OCI-LY7 (cell line): ENCODE data around the gene RRP36. TPM values are rescaled to one million over a fixed set of nuclear protein-coding genes. Genes with fewer than 3 reads are reported as not detected.

Experiments used
- BruUV-seq: library from RNA; stranded (reverse); fragments of 400-500 nt; replicated peaks from 2 replicates; lab custom pipeline; 2021; lab: Mats Ljungman, UMichigan
- CTCF ChIA-PET: fragments of 300-600 bp; sonication (Branson Sonifier 250); formaldehyde crosslinking; loops from one replicate; lab custom pipeline; 2022; ENCODE audit warnings: antibody characterized with exemption; ENCODE audit not compliant: unreplicated experiment; lab: Charles Lee
- POLR2A ChIA-PET: fragments of 300-600 bp; sonication (Branson Sonifier 250); formaldehyde crosslinking; loops from one replicate; lab custom pipeline; 2022; ENCODE audit warnings: antibody characterized with exemption; lab: Charles Lee
- DNase-seq: peaks from one replicate; pipeline ENCODE4 v3.0.0-alpha.2; 2015; ENCODE audit warnings: low spot score
- H2AFZ ChIP-seq: fragments of 200-600 bp; sonication (generic), shearing (Covaris generic); 2 replicates; pipeline ENCODE4 v1.6.1; 2014; ENCODE audit warnings: mild to moderate bottlenecking, antibody characterized with exemption, low read length, moderate library complexity
- H3K27ac ChIP-seq: fragments of 200-600 bp; sonication (generic); 2 replicates; pipeline ENCODE4 v1.5.1; 2014; ENCODE audit warnings: mixed run types, low read depth, mild to moderate bottlenecking, moderate library complexity, low read length, inconsistent platforms; ENCODE audit not compliant: poor library complexity, severe bottlenecking
- H3K36me3 ChIP-seq: fragments of 200-600 bp; sonication (generic); 2 replicates; pipeline ENCODE4 v1.6.1; 2014; ENCODE audit warnings: mild to moderate bottlenecking, antibody characterized with exemption, low read length, moderate library complexity, mixed read lengths; ENCODE audit not compliant: insufficient read depth
- H3K4me1 ChIP-seq: fragments of 200-600 bp; sonication (generic); 2 replicates; pipeline ENCODE4 v1.5.1; 2014; ENCODE audit warnings: mild to moderate bottlenecking, low read length; ENCODE audit not compliant: insufficient read depth, poor library complexity, severe bottlenecking
- H3K4me2 ChIP-seq: fragments of 200-600 bp; sonication (generic); 2 replicates; pipeline ENCODE4 v1.6.1; 2014; ENCODE audit warnings: mild to moderate bottlenecking, low read length
- H3K4me3 ChIP-seq: fragments of 200-600 bp; sonication (generic); 2 replicates; pipeline ENCODE4 v1.5.1; 2014; ENCODE audit warnings: mild to moderate bottlenecking, low read depth, low read length; ENCODE audit not compliant: poor library complexity, severe bottlenecking
- H3K79me2 ChIP-seq: fragments of 200-600 bp; sonication (generic); 2 replicates; pipeline ENCODE4 v1.6.1; 2016; ENCODE audit warnings: low read depth, mild to moderate bottlenecking, low read length, moderate library complexity, mixed read lengths; ENCODE audit not compliant: insufficient read depth
- H3K9me2 ChIP-seq: fragments of 200-600 bp; sonication (generic); 2 replicates; pipeline ENCODE4 v1.6.1; 2016; ENCODE audit warnings: mild to moderate bottlenecking, low read length, mixed read lengths; ENCODE audit not compliant: insufficient read depth
- H3K9me3 ChIP-seq: fragments of 200-600 bp; sonication (generic); 2 replicates; pipeline ENCODE4 v1.6.1; 2014; ENCODE audit warnings: mild to moderate bottlenecking, mixed run types, low read length, mixed read lengths
- H4K20me1 ChIP-seq: fragments of 200-600 bp; sonication (generic); 2 replicates; pipeline ENCODE4 v1.6.1; 2014; ENCODE audit warnings: mild to moderate bottlenecking, antibody characterized with exemption, low read length, moderate library complexity, mixed read lengths; ENCODE audit not compliant: insufficient read depth
- EZH2phosphoT487 ChIP-seq: fragments of 200-600 bp; sonication (generic); IDR thresholded peaks from 2 replicates; pipeline ENCODE4 v1.6.1; 2018; ENCODE audit warnings: low read depth, borderline replicate concordance, mild to moderate bottlenecking, mixed run types, antibody characterized with exemption, low read length, moderate library complexity, mixed read lengths
- intact Hi-C: fragments of 100-400 bp; cut with micrococcal nuclease; formaldehyde crosslinking; loops from one replicate; pipeline ENCODE4 v1.10.0; 2022; ENCODE audit not compliant: unreplicated experiment
- total RNA-seq, 2 experiments: library from RNA; depleted of rRNA in 1 of 2; stranded (reverse); fragments of >200 nt in 1 of 2; shearing (Covaris generic) in 1 of 2; gene quantifications; 2 replicates each; pipeline ENCODE4 v1.2.3, GENCODE V29; 2014 to 2022
- TF ChIP-seq, protein P1 (sequence below): fragments of 200-600 bp; sonication (generic); conservative IDR thresholded peaks from 2 replicates; pipeline ENCODE4 v1.5.1; 2014; ENCODE audit warnings: mild to moderate bottlenecking, antibody characterized with exemption, low read length, moderate library complexity, mixed read lengths

RRP36 gene
- total RNA-seq, 2 experiments from 2014 or later = 61.1 to 75.9 TPM

DNA sequence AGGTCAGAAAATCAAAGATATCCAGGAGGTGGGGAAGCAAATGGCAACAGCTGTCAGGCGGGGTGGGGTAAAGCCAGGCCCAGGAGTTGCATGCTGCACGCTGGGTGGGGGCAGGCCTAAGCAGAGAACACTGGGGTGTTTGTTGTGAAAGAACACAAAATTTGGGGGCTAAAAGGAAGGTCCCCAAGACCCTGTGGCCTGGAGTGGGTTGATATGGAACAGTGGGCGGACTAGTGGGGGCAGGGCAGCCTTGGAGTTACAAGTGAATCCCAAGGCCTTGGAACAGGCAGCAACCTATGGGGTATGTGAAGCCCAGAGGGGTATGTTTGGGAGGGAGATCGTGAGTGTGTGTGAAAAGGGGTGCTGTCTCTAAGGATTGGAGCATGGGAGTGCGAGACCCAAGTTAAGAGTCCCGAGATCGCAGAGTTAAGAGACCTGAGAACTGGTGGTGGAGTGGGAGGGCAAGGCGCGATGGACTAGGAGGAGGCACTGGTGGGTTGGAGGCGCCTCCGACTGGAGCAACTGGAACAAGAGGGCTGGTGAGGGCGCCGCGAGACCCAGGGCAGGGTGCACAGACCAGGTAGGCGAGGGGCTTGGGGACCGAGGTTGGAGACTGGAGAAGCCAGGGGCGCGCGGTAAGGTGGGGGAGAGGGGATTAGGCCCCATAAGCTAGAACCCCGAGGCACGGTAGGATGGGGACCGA lies 31.6 kb downstream of the RRP36 start:
- Histone ChIP-seq H3K4me2 (peak overlapping the region; percentile 92), H3K27ac (peak overlapping the region; percentile 57), H4K20me1 (no peaks in the 10 kb centered on the region), H3K4me1 (peaks cover 25% of the 10 kb centered on the region), H2AFZ (peak overlapping the region; percentile 58), H3K36me3 (peaks cover 27% of the 10 kb centered on the region), H3K79me2 (peaks cover 6% of the 10 kb centered on the region; the same call in 1 of the 2 replicates), H3K4me3 (peak overlapping the region; percentile 77), H3K9me2 (no peaks in the 10 kb centered on the region), H3K9me3 (no peaks in the 10 kb centered on the region)
- no TSS peak for BruUV-seq
- TF ChIP-seq, protein P1, sequence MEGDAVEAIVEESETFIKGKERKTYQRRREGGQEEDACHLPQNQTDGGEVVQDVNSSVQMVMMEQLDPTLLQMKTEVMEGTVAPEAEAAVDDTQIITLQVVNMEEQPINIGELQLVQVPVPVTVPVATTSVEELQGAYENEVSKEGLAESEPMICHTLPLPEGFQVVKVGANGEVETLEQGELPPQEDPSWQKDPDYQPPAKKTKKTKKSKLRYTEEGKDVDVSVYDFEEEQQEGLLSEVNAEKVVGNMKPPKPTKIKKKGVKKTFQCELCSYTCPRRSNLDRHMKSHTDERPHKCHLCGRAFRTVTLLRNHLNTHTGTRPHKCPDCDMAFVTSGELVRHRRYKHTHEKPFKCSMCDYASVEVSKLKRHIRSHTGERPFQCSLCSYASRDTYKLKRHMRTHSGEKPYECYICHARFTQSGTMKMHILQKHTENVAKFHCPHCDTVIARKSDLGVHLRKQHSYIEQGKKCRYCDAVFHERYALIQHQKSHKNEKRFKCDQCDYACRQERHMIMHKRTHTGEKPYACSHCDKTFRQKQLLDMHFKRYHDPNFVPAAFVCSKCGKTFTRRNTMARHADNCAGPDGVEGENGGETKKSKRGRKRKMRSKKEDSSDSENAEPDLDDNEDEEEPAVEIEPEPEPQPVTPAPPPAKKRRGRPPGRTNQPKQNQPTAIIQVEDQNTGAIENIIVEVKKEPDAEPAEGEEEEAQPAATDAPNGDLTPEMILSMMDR = no peak
- TF ChIP-seq EZH2phosphoT487 = no peak
- peak; percentile 24 for DNase-seq
- CTCF ChIA-PET = no interaction called here
- POLR2A ChIA-PET = interaction anchor here (1.8 to 2.4 kb wide), 2 partner anchors 8 to 69 kb away, joined by 5 to 6 read pairs; partner anchors contain the start of gene PPP2R5D
- intact Hi-C loops = loop anchor here (2.0 kb wide), 1 partner anchor 38 kb away; the partner anchor contains the start of gene KLHDC3

DNA sequence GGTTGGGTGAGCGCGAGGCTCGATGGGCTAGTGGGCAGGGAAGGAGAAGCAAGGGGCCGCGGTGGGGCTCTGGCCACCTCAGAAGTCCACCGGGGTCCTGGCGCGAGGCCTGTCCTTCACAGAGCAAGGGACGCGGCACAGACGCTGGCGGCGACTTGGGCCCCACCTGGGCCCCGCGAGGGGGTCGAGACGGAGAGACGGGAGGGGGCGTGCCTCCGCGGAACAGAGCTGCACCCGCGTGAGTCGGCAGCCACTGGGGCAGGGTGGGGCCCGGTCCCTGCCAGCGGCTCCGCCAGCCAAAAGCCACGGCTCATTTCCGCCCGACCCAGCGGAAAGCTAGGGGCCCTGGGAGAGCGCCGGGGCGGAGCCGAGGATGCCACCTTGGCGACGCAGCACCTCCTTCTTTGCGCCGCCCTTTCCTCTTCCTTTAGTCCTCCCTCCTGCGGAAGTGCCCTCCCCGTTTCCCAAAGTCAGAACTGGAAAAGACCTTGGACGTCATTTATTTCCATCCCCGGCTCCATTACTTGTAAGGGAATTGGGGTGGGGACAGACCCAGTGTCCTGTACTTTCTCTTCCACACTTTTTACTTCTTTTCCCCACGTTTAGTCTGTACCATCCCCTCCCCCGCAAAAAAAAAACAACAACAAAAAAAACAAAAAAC lies 32.3 kb downstream of the RRP36 start, which contains the start of gene CUL7:
Gene CUL7, minus strand, starts transcription at position 307 of the 661 bp plus-strand sequence. CDS start 1,063 bp downstream, outside the sequence.
- H2AFZ ChIP-seq = peak within 1 kb of the TSS; percentile 58
- POLR2A ChIA-PET = interaction anchor here (0.7 to 2.4 kb wide), 7 partner anchors 8 to 124 kb away, joined by 3 to 6 read pairs (median 5); partner anchors contain the start of genes CNPY3, KLHDC3, MEA1 and PPP2R5D
- TF ChIP-seq EZH2phosphoT487 = no peak
- TF ChIP-seq, protein P1 = no peak
- BruUV-seq = no TSS peak
- H3K36me3 ChIP-seq = peaks cover 23% of the 10 kb centered on the region
- CTCF ChIA-PET = no interaction called here
- H3K9me2 ChIP-seq = no peaks in the 10 kb centered on the region
- peak; percentile 89 for DNase-seq
- no peaks in the 10 kb centered on the region for H4K20me1 ChIP-seq
- peaks cover 12% of the 10 kb centered on the region for H3K79me2 ChIP-seq
- peak within 1 kb of the TSS; percentile 57 for H3K27ac ChIP-seq
- H3K4me3 ChIP-seq = peak within 1 kb of the TSS; percentile 77
- H3K9me3 ChIP-seq = no peaks in the 10 kb centered on the region
- intact Hi-C loops = loop anchor here (2.0 kb wide), 1 partner anchor 39 kb away; the partner anchor contains the start of gene KLHDC3
- peak within 1 kb of the TSS; percentile 92 for H3K4me2 ChIP-seq
- H3K4me1 ChIP-seq = peaks cover 32% of the 10 kb centered on the region
